Measurements from ENCODE around the gene ABHD4.
"Not testable (repeated sequence)": the region's sequence is repeated elsewhere in the genome, so short reads cannot be mapped to it uniquely, and the experiment has no call there.

Gene ABHD4

DNA sequence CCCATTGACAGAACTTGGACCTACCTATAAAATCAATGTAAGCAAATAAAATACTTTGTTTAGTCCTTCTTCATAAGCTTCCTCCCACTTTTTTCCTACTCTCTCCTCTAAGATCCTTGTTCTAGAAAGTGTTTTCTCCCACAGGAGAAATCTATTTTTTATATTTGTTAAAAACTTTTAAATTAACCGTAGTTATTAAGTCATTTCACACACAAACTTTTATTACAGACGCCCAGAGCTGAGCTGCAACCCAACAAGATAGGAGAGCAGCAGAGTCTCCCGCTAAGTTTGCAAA is 36.8 kb upstream of the ABHD4 start:
- DNase-seq (ENCODE audit: extremely low spot score): no peak
- ChIA-PET POLR2A (no interaction called here), CTCF (interaction anchor here (0.7 to 5.6 kb wide), 14 partner anchors 8 to 325 kb away, joined by 3 to 136 read pairs (median 3); partner anchors contain the start of gene DAD1)
- TF ChIP-seq CTCF (IDR thresholded peaks at IDR 0.05; ENCODE audit: control extremely low read depth, extremely low read depth, low read depth, missing control alignments): no peak

- ChIA-PET POLR2A (interaction anchor here (0.9 kb wide), 1 partner anchor 298 kb away, joined by 3 read pairs; no protein-coding TSS in a partner anchor), CTCF (interaction anchor here (0.7 to 5.6 kb wide), 15 partner anchors 7 to 311 kb away, joined by 3 to 136 read pairs (median 3); partner anchors contain the start of gene DAD1)
- no peak for TF ChIP-seq CTCF (IDR thresholded peaks at IDR 0.05; ENCODE audit: control extremely low read depth, extremely low read depth, low read depth, missing control alignments)
- peak; percentile 24 for DNase-seq (ENCODE audit: extremely low spot score)
Observed at GRCh38 chr14:22561661-22562579, 36.2 kb upstream of the ABHD4 start.

DNA sequence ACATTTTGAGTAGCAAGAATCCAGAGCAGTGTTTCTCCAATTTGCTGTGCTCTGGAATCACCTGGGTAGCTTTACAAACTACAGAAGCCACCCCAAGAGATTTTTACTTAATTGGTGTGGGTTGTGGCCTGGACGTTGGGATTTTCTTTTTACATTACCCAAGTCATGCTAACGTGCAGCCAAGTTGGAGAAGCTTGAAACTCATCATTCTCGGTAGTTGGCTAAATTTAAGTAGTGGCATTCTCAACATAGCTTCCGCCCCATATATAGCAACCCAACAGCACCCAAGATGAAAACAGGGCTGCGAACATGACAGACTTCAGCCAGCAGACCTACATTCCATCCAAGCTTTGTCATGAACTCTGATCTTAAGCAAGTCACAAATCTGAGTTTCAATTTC is 34.1 kb upstream of the ABHD4 start:
- DNase-seq (ENCODE audit: extremely low spot score): no peak
- ChIA-PET POLR2A (no interaction called here), CTCF (interaction anchor here (0.8 to 11.3 kb wide), 12 partner anchors 8 to 366 kb away, joined by 3 to 210 read pairs (median 4); partner anchors contain the start of gene PRMT5)
- no peak for TF ChIP-seq CTCF (IDR thresholded peaks at IDR 0.05; ENCODE audit: control extremely low read depth, extremely low read depth, low read depth, missing control alignments)

- CTCF ChIA-PET: interaction anchor here (0.7 to 11.3 kb wide), 12 partner anchors 8 to 289 kb away, joined by 3 to 210 read pairs (median 4); no protein-coding TSS in a partner anchor
- no peak for DNase-seq (ENCODE audit: extremely low spot score)
- no peak for TF ChIP-seq CTCF (IDR thresholded peaks at IDR 0.05; ENCODE audit: control extremely low read depth, extremely low read depth, low read depth, missing control alignments)
- POLR2A ChIA-PET: no interaction called here
Observed at GRCh38 chr14:22564463-22564862, 33.6 kb upstream of the ABHD4 start.

- no peak for TF ChIP-seq CTCF (IDR thresholded peaks at IDR 0.05; ENCODE audit: control extremely low read depth, extremely low read depth, low read depth, missing control alignments)
- ChIA-PET CTCF (interaction anchor here (0.6 to 11.3 kb wide), 14 partner anchors 10 to 288 kb away, joined by 3 to 210 read pairs (median 4); no protein-coding TSS in a partner anchor), POLR2A (interaction anchor here (1.5 kb wide), 1 partner anchor 9 kb away, joined by 7 read pairs; no protein-coding TSS in a partner anchor)
- DNase-seq (ENCODE audit: extremely low spot score): no peak
Observed at GRCh38 chr14:22565391-22565945, 32.6 kb upstream of the ABHD4 start.

- DNase-seq (ENCODE audit: extremely low spot score): not testable (repeated sequence)
- POLR2A ChIA-PET: interaction anchor here (1.5 kb wide), 1 partner anchor 9 kb away, joined by 7 read pairs; no protein-coding TSS in a partner anchor
- CTCF ChIA-PET: interaction anchor here (1.1 to 11.3 kb wide), 8 partner anchors 10 to 287 kb away, joined by 3 to 210 read pairs (median 4); no protein-coding TSS in a partner anchor
Observed at GRCh38 chr14:22566266-22566665, 31.8 kb upstream of the ABHD4 start.

Measured in GM10248 (cell line).